HEK293T (cell line): ENCODE data around the gene PLCD4.

Source experiments
- CTCF ChIA-PET: fragments of 350-600 bp; formaldehyde crosslinking; extraction: SDS; loops from one replicate; lab custom pipeline; 2021; ENCODE audit warnings: antibody characterized with exemption, inconsistent platforms; lab: Yijun Ruan, JAX
- POLR2A ChIA-PET: fragments of 350-600 bp; formaldehyde crosslinking; extraction: SDS; loops from one replicate; lab custom pipeline; 2020; ENCODE audit warnings: antibody characterized with exemption, inconsistent platforms; lab: Yijun Ruan, JAX
- DNase-seq: peaks from one replicate; pipeline ENCODE4 v3.0.0; 2012; ENCODE audit warnings: mixed read lengths; ENCODE audit errors: extremely low spot score
- ARNT ChIP-seq: fragments of 450-650 bp; IDR thresholded peaks from 2 replicates; pipeline ENCODE4 v1.6.1; 2017; ENCODE audit warnings: mild to moderate bottlenecking
- BHLHE40 ChIP-seq: fragments of 450-650 bp; IDR thresholded peaks from 2 replicates; pipeline ENCODE4 v1.6.1; 2016; ENCODE audit warnings: mild to moderate bottlenecking, moderate library complexity, borderline replicate concordance
- CTBP1 ChIP-seq: fragments of 450-650 bp; IDR thresholded peaks from 2 replicates; pipeline ENCODE4 v1.6.1; 2016; ENCODE audit warnings: borderline replicate concordance
- ELF4 ChIP-seq: fragments of 450-650 bp; IDR thresholded peaks from 2 replicates; pipeline ENCODE4 v1.6.1; 2017; ENCODE audit warnings: antibody characterized with exemption
- FOXA1 ChIP-seq: fragments of 450-650 bp; IDR thresholded peaks from 2 replicates; pipeline ENCODE4 v1.6.1; 2016; ENCODE audit warnings: mild to moderate bottlenecking
- FOXK2 ChIP-seq: fragments of 450-650 bp; IDR thresholded peaks from 2 replicates; pipeline ENCODE4 v1.6.1; 2016; ENCODE audit warnings: mild to moderate bottlenecking
- FOXM1 ChIP-seq: fragments of 450-650 bp; IDR thresholded peaks from 2 replicates; pipeline ENCODE4 v1.6.1; 2017; ENCODE audit warnings: mild to moderate bottlenecking, borderline replicate concordance
- HDGF ChIP-seq: fragments of 450-650 bp; IDR thresholded peaks from 2 replicates; pipeline ENCODE4 v1.6.1; 2017; ENCODE audit warnings: antibody characterized with exemption, borderline replicate concordance
- L3MBTL2 ChIP-seq: fragments of 450-650 bp; conservative IDR thresholded peaks from 2 replicates; pipeline ENCODE4 v1.6.1; 2016; ENCODE audit warnings: mild to moderate bottlenecking
- LEF1 ChIP-seq: fragments of 450-650 bp; IDR thresholded peaks from 2 replicates; pipeline ENCODE4 v1.6.1; 2017; ENCODE audit warnings: mild to moderate bottlenecking, borderline replicate concordance
- NFRKB ChIP-seq: fragments of 450-650 bp; IDR thresholded peaks from 2 replicates; pipeline ENCODE4 v1.6.1; 2016; ENCODE audit warnings: mild to moderate bottlenecking, moderate library complexity
- PKNOX1 ChIP-seq: fragments of 450-650 bp; IDR thresholded peaks from 2 replicates; pipeline ENCODE4 v1.6.1; 2016
- SP1 ChIP-seq: fragments of 450-650 bp; IDR thresholded peaks from 2 replicates; pipeline ENCODE4 v1.6.1; 2017
- SUZ12 ChIP-seq: fragments of 450-650 bp; IDR thresholded peaks from 2 replicates; pipeline ENCODE4 v1.6.1; 2016; ENCODE audit warnings: mild to moderate bottlenecking
- TARDBP ChIP-seq: fragments of 450-650 bp; IDR thresholded peaks from 2 replicates; pipeline ENCODE4 v1.6.1; 2016
- ZNF384 ChIP-seq: fragments of 450-650 bp; IDR thresholded peaks from 2 replicates; pipeline ENCODE4 v1.6.1; 2016

PLCD4 gene

GRCh38 chr2:218607436-218608115 lies at the start of gene PLCD4:
Gene PLCD4 (plus strand): TSS chr2:218607899. CDS start chr2:218615740, 7,841 bp downstream.
- TF ChIP-seq CTBP1, result no peak
- TF ChIP-seq FOXM1, result no peak
- no peak for TF ChIP-seq FOXK2
- no peak for TF ChIP-seq BHLHE40
- no peak for TF ChIP-seq SP1
- no peak for TF ChIP-seq FOXA1
- no peak for TF ChIP-seq SUZ12
- no peak for TF ChIP-seq NFRKB
- no peak for TF ChIP-seq ELF4
- TF ChIP-seq PKNOX1, result no peak
- TF ChIP-seq HDGF, result no peak
- TF ChIP-seq ZNF384, result no peak
- no peak for TF ChIP-seq ARNT
- TF ChIP-seq LEF1, result no peak
- no peak for TF ChIP-seq L3MBTL2
- TF ChIP-seq TARDBP, result no peak
- ChIA-PET POLR2A (interaction anchor here (0.8 to 1.5 kb wide), 4 partner anchors 9 to 64 kb away, joined by 3 to 5 read pairs (median 3); partner anchors contain the start of genes RNF25 and STK36), CTCF (interaction anchor here (0.8 to 1.1 kb wide), 2 partner anchors 15 to 80 kb away, joined by 3 read pairs; no protein-coding TSS in a partner anchor)
- no peak for DNase-seq

- ChIA-PET CTCF (no interaction called here), POLR2A (no interaction called here)
- TF ChIP-seq PKNOX1 (no peak), CTBP1 (no peak), LEF1 (no peak), FOXM1 (no peak), ELF4 (no peak), FOXA1 (no peak), FOXK2 (no peak), ARNT (no peak), BHLHE40 (no peak), ZNF384 (no peak), SUZ12 (no peak), NFRKB (no peak), L3MBTL2 (no peak), SP1 (no peak)
- no peak for DNase-seq
Observed at GRCh38 chr2:218557941-218558340, 49.8 kb upstream of the PLCD4 start.

- DNase-seq, result no peak
- TF ChIP-seq SP1 (no peak), ELF4 (no peak), ARNT (no peak)
- ChIA-PET POLR2A (no interaction called here), CTCF (no interaction called here)
Observed at GRCh38 chr2:218558986-218559385, 48.7 kb upstream of the PLCD4 start.

DNA sequence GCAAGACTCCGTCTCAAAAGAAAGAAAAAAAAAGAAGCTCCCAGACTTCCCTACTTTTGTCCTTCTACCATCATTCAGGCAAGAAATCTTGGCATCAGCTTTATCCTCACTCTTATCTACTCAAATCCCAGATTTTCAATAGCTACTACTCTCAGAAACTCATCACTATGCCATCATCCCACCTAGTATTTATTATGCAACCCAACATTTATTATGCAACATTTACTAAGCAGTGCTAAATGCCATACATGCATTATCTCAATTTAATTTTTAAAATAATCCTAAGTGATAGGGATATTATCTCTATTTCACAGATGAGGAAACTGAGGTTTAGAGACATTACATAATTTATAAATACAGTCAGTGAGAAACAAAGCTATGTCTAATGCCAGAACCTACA lies 43.6 kb upstream of the PLCD4 start:
- DNase-seq, result no peak
- TF ChIP-seq ARNT (no peak), FOXA1 (no peak), PKNOX1 (no peak), LEF1 (no peak), FOXM1 (no peak), CTBP1 (no peak), TARDBP (no peak), NFRKB (no peak), L3MBTL2 (no peak), ZNF384 (no peak), BHLHE40 (no peak), FOXK2 (no peak), SP1 (no peak), ELF4 (no peak), SUZ12 (no peak), HDGF (no peak)
- POLR2A ChIA-PET, result no interaction called here
- CTCF ChIA-PET, result no interaction called here

- CTCF ChIA-PET, result no interaction called here
- POLR2A ChIA-PET, result no interaction called here
- DNase-seq, result no peak
- TF ChIP-seq ARNT, result no peak
- TF ChIP-seq TARDBP, result no peak
- no peak for TF ChIP-seq FOXA1
- TF ChIP-seq NFRKB, result no peak
- no peak for TF ChIP-seq PKNOX1
- no peak for TF ChIP-seq FOXM1
- no peak for TF ChIP-seq HDGF
- no peak for TF ChIP-seq L3MBTL2
- no peak for TF ChIP-seq ZNF384
- TF ChIP-seq CTBP1, result no peak
- TF ChIP-seq SP1, result no peak
- TF ChIP-seq SUZ12, result no peak
- TF ChIP-seq LEF1, result no peak
- no peak for TF ChIP-seq FOXK2
- no peak for TF ChIP-seq ELF4
- no peak for TF ChIP-seq BHLHE40
Observed at GRCh38 chr2:218566296-218566695, 41.4 kb upstream of the PLCD4 start.
